Measurements from ENCODE around the gene EPB41L5. TPM values are rescaled to one million over a fixed set of nuclear protein-coding genes. Genes with fewer than 3 reads are reported as not detected.
"Not testable (repeated sequence)": the region's sequence is repeated elsewhere in the genome, so short reads cannot be mapped to it uniquely, and the experiment has no call there.

EPB41L5 gene
- total RNA-seq, 6 donors from 2014 or later = 53.0 to 182 (median 92.3) TPM

GRCh38 chr2:120036145-120036544 lies 23.3 kb downstream of the EPB41L5 start:
- no peak overlapping the region for H3K4me3 ChIP-seq
- H3K36me3 ChIP-seq = no peaks in the 10 kb centered on the region
- no peaks in the 10 kb centered on the region for H3K4me1 ChIP-seq
- 94 to 96% methylated on average over 1 of the region's 1 CpG for WGBS, 2 donors
- no peak overlapping the region for H3K27ac ChIP-seq
- ATAC-seq (ENCODE audit: low FRiP score in 2 of 2) (no peak), DNase-seq (no peak)
- TF ChIP-seq, protein P1, sequence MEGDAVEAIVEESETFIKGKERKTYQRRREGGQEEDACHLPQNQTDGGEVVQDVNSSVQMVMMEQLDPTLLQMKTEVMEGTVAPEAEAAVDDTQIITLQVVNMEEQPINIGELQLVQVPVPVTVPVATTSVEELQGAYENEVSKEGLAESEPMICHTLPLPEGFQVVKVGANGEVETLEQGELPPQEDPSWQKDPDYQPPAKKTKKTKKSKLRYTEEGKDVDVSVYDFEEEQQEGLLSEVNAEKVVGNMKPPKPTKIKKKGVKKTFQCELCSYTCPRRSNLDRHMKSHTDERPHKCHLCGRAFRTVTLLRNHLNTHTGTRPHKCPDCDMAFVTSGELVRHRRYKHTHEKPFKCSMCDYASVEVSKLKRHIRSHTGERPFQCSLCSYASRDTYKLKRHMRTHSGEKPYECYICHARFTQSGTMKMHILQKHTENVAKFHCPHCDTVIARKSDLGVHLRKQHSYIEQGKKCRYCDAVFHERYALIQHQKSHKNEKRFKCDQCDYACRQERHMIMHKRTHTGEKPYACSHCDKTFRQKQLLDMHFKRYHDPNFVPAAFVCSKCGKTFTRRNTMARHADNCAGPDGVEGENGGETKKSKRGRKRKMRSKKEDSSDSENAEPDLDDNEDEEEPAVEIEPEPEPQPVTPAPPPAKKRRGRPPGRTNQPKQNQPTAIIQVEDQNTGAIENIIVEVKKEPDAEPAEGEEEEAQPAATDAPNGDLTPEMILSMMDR (IDR thresholded peaks at IDR 0.05) = no peak
- no peak for TF ChIP-seq POLR2A (IDR thresholded peaks at IDR 0.05)
- no peak for TF ChIP-seq POLR2AphosphoS5 (IDR thresholded peaks at IDR 0.05)
- TF ChIP-seq EP300 (IDR thresholded peaks at IDR 0.05) = no peak
- no peaks in the 10 kb centered on the region for H3K27me3 ChIP-seq
- H3K9me3 ChIP-seq = no peaks in the 10 kb centered on the region

GRCh38 chr2:120037995-120038541 lies 25.2 kb downstream of the EPB41L5 start:
- TF ChIP-seq POLR2A (IDR thresholded peaks at IDR 0.05) (no peak), EP300 (IDR thresholded peaks at IDR 0.05) (no peak), POLR2AphosphoS5 (IDR thresholded peaks at IDR 0.05) (no peak)
- TF ChIP-seq, protein P1 (IDR thresholded peaks at IDR 0.05) = no peak
- H3K4me1 ChIP-seq = peaks cover 0 to 8% (median 2%) of the 10 kb centered on the region in 4 donors
- WGBS, 2 donors = 73 to 82% methylated on average over 4 of the region's 4 CpGs
- no peaks in the 10 kb centered on the region for H3K9me3 ChIP-seq
- ATAC-seq (ENCODE audit: low FRiP score in 2 of 2) (no peak), DNase-seq (no peak)
- no peak overlapping the region for H3K4me3 ChIP-seq
- H3K27me3 ChIP-seq = no peaks in the 10 kb centered on the region
- H3K36me3 ChIP-seq = no peaks in the 10 kb centered on the region
- H3K27ac ChIP-seq = no peak overlapping the region

DNA sequence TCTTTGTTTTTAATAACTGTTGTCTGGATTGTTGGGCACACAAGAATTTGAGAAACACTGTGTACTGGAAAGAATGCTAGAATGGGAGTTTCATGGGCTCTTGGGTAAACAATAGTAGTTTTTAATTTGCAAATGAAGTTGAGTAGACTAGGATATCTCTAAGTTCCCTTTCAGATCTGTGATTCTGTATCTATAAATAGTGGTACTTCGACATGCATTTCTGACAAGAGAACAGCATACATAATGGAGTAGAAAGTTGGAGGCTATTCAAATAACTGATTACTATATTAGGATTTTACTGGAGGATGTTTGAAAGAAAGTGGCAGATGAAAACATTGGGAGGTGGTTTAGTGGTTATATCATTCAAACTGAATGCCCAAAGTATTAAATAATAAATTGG lies 29.5 kb downstream of the EPB41L5 start:
- no peak for DNase-seq
- Histone ChIP-seq H3K27me3 (no peaks in the 10 kb centered on the region), H3K9me3 (no peaks in the 10 kb centered on the region), H3K27ac (no peak overlapping the region), H3K4me3 (no peak overlapping the region), H3K4me1 (peaks cover 0 to 8% (median 2%) of the 10 kb centered on the region in 4 donors), H3K36me3 (peaks cover 0 to 5% (median 0%) of the 10 kb centered on the region in 4 donors)
- WGBS, 2 donors = 43% methylated on average over 1 of the region's 1 CpG
- no peak for ATAC-seq (ENCODE audit: low FRiP score in 2 of 2)
- TF ChIP-seq POLR2AphosphoS5 (IDR thresholded peaks at IDR 0.05) (no peak), POLR2A (IDR thresholded peaks at IDR 0.05) (no peak), EP300 (IDR thresholded peaks at IDR 0.05) (no peak)
- TF ChIP-seq, protein P1 (IDR thresholded peaks at IDR 0.05) = no peak

- ATAC-seq (ENCODE audit: low FRiP score in 2 of 2) = no peak
- Histone ChIP-seq H3K4me1 (peaks cover 0 to 8% (median 2%) of the 10 kb centered on the region in 4 donors), H3K9me3 (peaks cover 0 to under 1% (median 0%) of the 10 kb centered on the region in 4 donors), H3K27ac (peak overlapping the region in 1 of 4 donors; percentile 5), H3K36me3 (peaks cover 0 to 5% (median 0%) of the 10 kb centered on the region in 4 donors), H3K27me3 (no peaks in the 10 kb centered on the region), H3K4me3 (no peak overlapping the region)
- TF ChIP-seq POLR2AphosphoS5 (IDR thresholded peaks at IDR 0.05) (no peak), EP300 (IDR thresholded peaks at IDR 0.05) (no peak), POLR2A (IDR thresholded peaks at IDR 0.05) (no peak)
- TF ChIP-seq, protein P1 (IDR thresholded peaks at IDR 0.05) = no peak
- no peak for DNase-seq
Measured at GRCh38 chr2:120044336-120044735, 31.5 kb downstream of the EPB41L5 start.

DNA sequence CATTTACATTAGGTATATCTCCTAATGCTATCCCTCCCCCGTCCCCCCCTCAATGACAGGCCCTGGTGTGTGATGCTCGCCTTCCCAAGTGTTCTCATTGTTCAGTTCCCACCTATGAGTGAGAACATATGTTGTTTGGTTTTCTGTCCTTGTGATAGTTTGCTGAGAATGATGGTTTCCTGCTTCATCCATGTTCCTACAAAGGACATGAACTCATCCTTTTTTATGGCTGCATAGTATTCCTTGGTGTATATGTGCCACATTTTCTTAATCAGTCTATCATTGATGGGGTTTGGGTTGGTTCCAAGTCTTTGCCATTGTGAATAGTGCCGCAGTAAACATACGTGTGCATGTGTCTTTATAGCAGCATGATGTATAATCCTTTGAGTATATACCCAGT lies 32.9 kb downstream of the EPB41L5 start:
- not testable (repeated sequence) for H3K36me3 ChIP-seq; H3K27ac ChIP-seq; DNase-seq; H3K9me3 ChIP-seq; H3K4me3 ChIP-seq; ATAC-seq (ENCODE audit: low FRiP score in 2 of 2); H3K27me3 ChIP-seq; H3K4me1 ChIP-seq
- 100% methylated on average over 4 of the region's 4 CpGs for WGBS, 2 donors

DNA sequence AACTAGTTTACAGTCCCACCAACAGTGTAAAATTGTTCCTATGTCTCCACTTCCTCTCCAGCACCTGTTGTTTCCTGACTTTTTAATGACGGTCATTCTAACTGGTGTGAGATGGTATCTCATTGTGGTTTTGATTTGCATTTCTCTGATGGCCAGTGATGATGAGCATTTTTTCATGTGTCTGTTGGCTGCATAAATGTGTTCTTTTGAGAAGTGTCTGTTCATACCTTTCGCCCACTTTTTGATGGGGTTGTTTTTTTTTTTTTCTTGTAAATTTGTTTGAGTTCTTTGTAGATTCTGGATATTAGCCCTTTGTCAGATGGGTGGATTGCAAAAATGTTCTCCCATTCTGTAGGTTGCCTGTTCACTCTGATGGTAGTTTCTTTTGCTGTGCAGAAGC lies 33.4 kb downstream of the EPB41L5 start:
- not testable (repeated sequence) for ATAC-seq (ENCODE audit: low FRiP score in 2 of 2); DNase-seq
- WGBS, 2 donors = 94 to 97% methylated on average over 2 of the region's 2 CpGs

More for the DNA sequence above, 33.4 kb downstream of the EPB41L5 start:
- not testable (repeated sequence) for H3K27me3 ChIP-seq, H3K4me1 ChIP-seq, H3K27ac ChIP-seq, H3K4me3 ChIP-seq, H3K36me3 ChIP-seq, H3K9me3 ChIP-seq

Measured in upper lobe of left lung (tissue), 6 donors.